Panc1 (cell line): ENCODE data around the gene CALD1. TPM values are rescaled to one million over a fixed set of nuclear protein-coding genes. Genes with fewer than 3 reads are reported as not detected.

ENCODE experiments used
- ATAC-seq: fragments of 200-7000 bp; cut with Tn5 transposase; 2 replicates; pipeline ENCODE4 v1.9.1; 2020; ENCODE audit warnings: mild to moderate bottlenecking, moderate library complexity
- BruUV-seq: library from RNA; stranded (reverse); fragments of 400-500 nt; replicated peaks from 2 replicates; lab custom pipeline; 2021; lab: Mats Ljungman, UMichigan
- CTCF ChIA-PET: fragments of 300-600 bp; sonication (Branson Sonifier 250); formaldehyde crosslinking; loops from one replicate; lab custom pipeline; 2022; ENCODE audit warnings: antibody characterized with exemption; lab: Charles Lee
- POLR2A ChIA-PET: fragments of 300-600 bp; sonication (Branson Sonifier 250); formaldehyde crosslinking; loops from one replicate; lab custom pipeline; 2022; ENCODE audit warnings: antibody characterized with exemption; lab: Charles Lee
- DNase-seq: peaks from one replicate; pipeline ENCODE4 v3.0.0-alpha.2; 2010; ENCODE audit warnings: low read depth, low spot score
- H3K27ac ChIP-seq: 2 replicates; pipeline ENCODE4 v1.5.1; 2011; ENCODE audit warnings: mild to moderate bottlenecking, low read length, inconsistent platforms
- H3K27me3 ChIP-seq: fragments of 200-500 bp; sonication (Bioruptor generic); 2 replicates; pipeline ENCODE4 v1.6.0; 2014; ENCODE audit warnings: low read length, inconsistent platforms; ENCODE audit not compliant: control insufficient read depth, insufficient read depth
- H3K36me3 ChIP-seq: fragments of 200-500 bp; sonication (Bioruptor generic); 2 replicates; pipeline ENCODE4 v1.5.1; 2014; ENCODE audit warnings: inconsistent platforms, mild to moderate bottlenecking, low read length, moderate library complexity; ENCODE audit not compliant: control insufficient read depth, insufficient read depth
- H3K4me1 ChIP-seq: 2 replicates; pipeline ENCODE4 v1.5.1; 2011; ENCODE audit warnings: inconsistent platforms, mild to moderate bottlenecking, low read length, moderate library complexity; ENCODE audit not compliant: control insufficient read depth, insufficient read depth
- H3K4me3 ChIP-seq, 2 experiments: 2 replicates each; pipeline ENCODE4 v1.5.1; 2011 to 2012; ENCODE audit warnings: low read depth in 2 of 2, low read length in 2 of 2, mild to moderate bottlenecking in 2 of 2, inconsistent platforms in 1 of 2, moderate library complexity in 1 of 2
- H3K9me3 ChIP-seq: fragments of 200-500 bp; sonication (Bioruptor generic); 2 replicates; pipeline ENCODE4 v1.5.1; 2014; ENCODE audit warnings: low read depth, mild to moderate bottlenecking, inconsistent platforms, low read length, moderate library complexity; ENCODE audit not compliant: control insufficient read depth, insufficient read depth
- POLR2AphosphoS5 ChIP-seq: IDR thresholded peaks from 2 replicates; pipeline ENCODE4 v1.6.1; 2012; ENCODE audit warnings: mild to moderate bottlenecking, low read depth, low read length, moderate library complexity
- REST ChIP-seq, 2 experiments: IDR thresholded peaks; 2 replicates each; pipeline ENCODE4 v1.6.1; 2011 to 2012; ENCODE audit warnings: low read depth in 2 of 2, control low read depth in 1 of 2, low read length in 1 of 2, mild to moderate bottlenecking in 1 of 2, moderate library complexity in 1 of 2; ENCODE audit not compliant: insufficient read depth in 1 of 2
- SIN3A ChIP-seq: IDR thresholded peaks from 2 replicates; pipeline ENCODE4 v1.6.1; 2012; ENCODE audit warnings: low read depth, mild to moderate bottlenecking, low read length, moderate library complexity, borderline replicate concordance; ENCODE audit not compliant: insufficient read depth
- TCF7L2 ChIP-seq: IDR thresholded peaks from 2 replicates; pipeline ENCODE4 v1.6.1; 2011; ENCODE audit warnings: mild to moderate bottlenecking, low read depth, low read length, inconsistent platforms
- in situ Hi-C: cut with HindIII; loops from 2 replicates; pipeline ENCODE4 v1.10.0; 2016; ENCODE audit warnings: low sequenced_read_pairs, low pct_unique_long_range_greater_than_20kb
- intact Hi-C: fragments of 100-400 bp; cut with micrococcal nuclease; formaldehyde crosslinking; loops from one replicate; pipeline ENCODE4 v1.10.0; 2022; ENCODE audit not compliant: unreplicated experiment
- total RNA-seq: library from RNA; stranded (reverse); gene quantifications from one replicate; pipeline ENCODE4 v1.2.1, GENCODE V29; 2021; ENCODE audit not compliant: unreplicated experiment
- TF ChIP-seq, protein P1 (sequence below): fragments of 450-650 bp; IDR thresholded peaks from 2 replicates; pipeline ENCODE4 v1.5.1; 2017; ENCODE audit warnings: mild to moderate bottlenecking

The CALD1 gene
- total RNA-seq, 1 experiment from 2014 or later = 9.2 TPM

DNA sequence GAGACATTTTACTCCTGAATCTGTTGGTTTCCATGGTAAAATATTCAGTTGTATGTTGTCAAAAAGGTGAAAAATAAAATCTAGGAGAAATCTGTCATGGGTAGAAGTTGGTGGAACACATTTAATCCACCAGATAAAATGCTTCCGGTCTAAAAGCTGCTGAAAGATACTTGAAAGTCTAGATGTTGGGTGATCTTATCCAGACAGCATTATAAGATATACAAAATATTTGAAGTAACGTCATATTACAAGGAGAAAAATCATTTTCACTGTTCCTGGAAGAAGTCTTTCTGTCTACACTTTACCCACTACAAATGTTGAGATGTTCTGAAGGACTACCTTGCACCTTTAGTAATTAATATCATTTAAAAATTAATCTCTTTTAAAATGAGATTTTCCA, 40.9 kb downstream of the CALD1 start:
- Histone ChIP-seq H3K27ac (no peak overlapping the region), H3K4me3 (no peak overlapping the region), H3K9me3 (no peaks in the 10 kb centered on the region), H3K36me3 (no peaks in the 10 kb centered on the region; the same call in 1 of the 2 replicates), H3K27me3 (no peaks in the 10 kb centered on the region), H3K4me1 (no peaks in the 10 kb centered on the region)
- no peak for DNase-seq
- BruUV-seq = no TSS peak
- no peak for ATAC-seq
- TF ChIP-seq, protein P1, sequence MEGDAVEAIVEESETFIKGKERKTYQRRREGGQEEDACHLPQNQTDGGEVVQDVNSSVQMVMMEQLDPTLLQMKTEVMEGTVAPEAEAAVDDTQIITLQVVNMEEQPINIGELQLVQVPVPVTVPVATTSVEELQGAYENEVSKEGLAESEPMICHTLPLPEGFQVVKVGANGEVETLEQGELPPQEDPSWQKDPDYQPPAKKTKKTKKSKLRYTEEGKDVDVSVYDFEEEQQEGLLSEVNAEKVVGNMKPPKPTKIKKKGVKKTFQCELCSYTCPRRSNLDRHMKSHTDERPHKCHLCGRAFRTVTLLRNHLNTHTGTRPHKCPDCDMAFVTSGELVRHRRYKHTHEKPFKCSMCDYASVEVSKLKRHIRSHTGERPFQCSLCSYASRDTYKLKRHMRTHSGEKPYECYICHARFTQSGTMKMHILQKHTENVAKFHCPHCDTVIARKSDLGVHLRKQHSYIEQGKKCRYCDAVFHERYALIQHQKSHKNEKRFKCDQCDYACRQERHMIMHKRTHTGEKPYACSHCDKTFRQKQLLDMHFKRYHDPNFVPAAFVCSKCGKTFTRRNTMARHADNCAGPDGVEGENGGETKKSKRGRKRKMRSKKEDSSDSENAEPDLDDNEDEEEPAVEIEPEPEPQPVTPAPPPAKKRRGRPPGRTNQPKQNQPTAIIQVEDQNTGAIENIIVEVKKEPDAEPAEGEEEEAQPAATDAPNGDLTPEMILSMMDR = no peak
- TF ChIP-seq REST (IDR thresholded peaks at IDR 0.05; ENCODE audit: insufficient read depth in 1 of 2, low read depth in 2 of 2, low read length in 1 of 2) (no peak), SIN3A (no peak), POLR2AphosphoS5 (no peak), TCF7L2 (no peak)
- in situ Hi-C loops (no loop called here), intact Hi-C loops (no loop called here)
- POLR2A ChIA-PET = no interaction called here
- CTCF ChIA-PET = no interaction called here

DNA sequence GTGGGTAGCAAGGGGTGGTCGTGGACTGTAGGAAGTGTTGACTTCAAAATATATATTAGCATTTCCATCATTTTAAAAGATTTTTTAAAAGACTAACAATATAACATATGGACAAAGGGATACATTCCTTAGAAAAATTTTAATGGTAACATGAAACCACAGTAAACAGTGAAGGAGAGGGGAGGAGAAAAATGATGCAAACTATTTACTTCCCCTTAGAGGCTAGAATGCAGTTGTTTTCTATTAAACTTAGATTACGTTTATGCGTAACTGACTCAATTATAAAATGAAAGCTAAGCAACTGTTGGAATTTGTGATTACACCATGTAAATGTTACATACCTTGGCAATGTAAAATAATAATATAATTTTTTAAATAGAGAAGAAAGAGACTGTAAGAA, 41.3 kb downstream of the CALD1 start:
- no peak for ATAC-seq

More for the DNA sequence above, 41.3 kb downstream of the CALD1 start:
- intact Hi-C loops = no loop called here
- CTCF ChIA-PET = no interaction called here
- Histone ChIP-seq H3K27ac (no peak overlapping the region), H3K4me3 (no peak overlapping the region), H3K4me1 (no peaks in the 10 kb centered on the region), H3K9me3 (no peaks in the 10 kb centered on the region), H3K27me3 (no peaks in the 10 kb centered on the region), H3K36me3 (no peaks in the 10 kb centered on the region; the same call in 1 of the 2 replicates)
- POLR2A ChIA-PET = no interaction called here
- in situ Hi-C loops = no loop called here
- no peak for TF ChIP-seq POLR2AphosphoS5
- no peak for TF ChIP-seq REST (IDR thresholded peaks at IDR 0.05; ENCODE audit: insufficient read depth in 1 of 2, low read depth in 2 of 2, low read length in 1 of 2)
- TF ChIP-seq, protein P1 = no peak
- no peak for TF ChIP-seq SIN3A
- TF ChIP-seq TCF7L2 = no peak
- no TSS peak for BruUV-seq
- DNase-seq = no peak
